ENCODE measurements around the gene NGFR. TPM values are rescaled to one million over a fixed set of nuclear protein-coding genes. Genes with fewer than 3 reads are reported as not detected.
A peak's percentile ranks its signal among the peaks of the same experiment; 100 is the strongest.

Gene NGFR
- total and polyA plus RNA-seq, 2 donors (not counting 1 experiment from before 2014, with no cell fraction given) = 0.14 to 0.17 TPM

DNA sequence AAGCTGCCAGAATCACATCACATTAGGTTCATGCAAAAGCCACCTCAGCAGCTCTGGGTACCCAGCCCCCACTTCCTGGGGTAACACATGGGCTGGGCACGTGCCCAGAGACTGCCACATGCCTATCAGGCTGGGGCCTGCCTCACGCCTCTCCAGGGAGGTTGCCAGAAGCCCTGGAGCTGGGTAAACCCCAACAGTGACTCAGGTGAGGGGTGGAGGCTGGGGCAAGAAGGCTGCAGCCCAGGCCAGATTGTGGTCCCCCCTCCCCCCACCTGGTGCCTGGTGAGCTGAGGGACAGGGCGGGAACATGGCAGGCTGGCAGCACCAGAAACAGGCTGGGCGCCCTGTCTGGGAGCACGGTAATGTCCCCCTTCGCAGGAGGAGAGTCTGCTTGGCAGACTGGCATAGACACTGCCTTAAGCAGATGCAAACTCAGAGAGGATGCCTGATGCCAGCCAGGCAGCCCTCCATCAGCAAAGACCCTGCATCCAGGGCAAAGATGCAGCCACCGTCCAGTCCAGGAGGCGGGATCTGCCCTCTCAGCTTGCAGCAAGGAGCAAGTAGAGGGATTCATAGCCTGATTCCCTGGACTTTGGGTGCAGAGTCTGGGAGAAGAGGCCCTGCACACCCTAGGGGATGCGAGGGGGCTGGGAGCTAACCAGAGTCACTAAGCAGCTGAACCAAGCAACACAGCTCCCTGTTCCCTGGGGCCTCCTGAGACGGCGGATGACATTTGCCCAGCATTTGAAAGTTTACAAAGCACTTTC is 28.8 kb downstream of the NGFR start:
- H3K4me3 ChIP-seq (replicated peaks in 1 of 4; ENCODE audit: control extremely low read depth in 1 of 4, insufficient read depth in 1 of 4, low read depth in 3 of 4, low read length in 4 of 4) = no peak overlapping the region
- H3K79me2 ChIP-seq (ENCODE audit: control insufficient read depth, insufficient read depth, low read length) = no peaks in the 10 kb centered on the region
- H3K27ac ChIP-seq (ENCODE audit: insufficient read depth, low read length) = no peak overlapping the region
- no peaks in the 10 kb centered on the region for H3K9me3 ChIP-seq (ENCODE audit: control insufficient read depth, insufficient read depth, low read depth, low read length)
- no peak overlapping the region for H3K4me2 ChIP-seq (ENCODE audit: extremely low read depth, insufficient read depth, low read length)
- no peak overlapping the region for H2AFZ ChIP-seq (ENCODE audit: low read length)
- TF ChIP-seq, protein P1, sequence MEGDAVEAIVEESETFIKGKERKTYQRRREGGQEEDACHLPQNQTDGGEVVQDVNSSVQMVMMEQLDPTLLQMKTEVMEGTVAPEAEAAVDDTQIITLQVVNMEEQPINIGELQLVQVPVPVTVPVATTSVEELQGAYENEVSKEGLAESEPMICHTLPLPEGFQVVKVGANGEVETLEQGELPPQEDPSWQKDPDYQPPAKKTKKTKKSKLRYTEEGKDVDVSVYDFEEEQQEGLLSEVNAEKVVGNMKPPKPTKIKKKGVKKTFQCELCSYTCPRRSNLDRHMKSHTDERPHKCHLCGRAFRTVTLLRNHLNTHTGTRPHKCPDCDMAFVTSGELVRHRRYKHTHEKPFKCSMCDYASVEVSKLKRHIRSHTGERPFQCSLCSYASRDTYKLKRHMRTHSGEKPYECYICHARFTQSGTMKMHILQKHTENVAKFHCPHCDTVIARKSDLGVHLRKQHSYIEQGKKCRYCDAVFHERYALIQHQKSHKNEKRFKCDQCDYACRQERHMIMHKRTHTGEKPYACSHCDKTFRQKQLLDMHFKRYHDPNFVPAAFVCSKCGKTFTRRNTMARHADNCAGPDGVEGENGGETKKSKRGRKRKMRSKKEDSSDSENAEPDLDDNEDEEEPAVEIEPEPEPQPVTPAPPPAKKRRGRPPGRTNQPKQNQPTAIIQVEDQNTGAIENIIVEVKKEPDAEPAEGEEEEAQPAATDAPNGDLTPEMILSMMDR (conservative IDR thresholded peaks at IDR 0.05 in 1 of 2, IDR thresholded peaks at IDR 0.05 in 1 of 2; ENCODE audit: low read depth in 1 of 2, low read length in 2 of 2) = no peak
- TF ChIP-seq EZH2 (IDR thresholded peaks at IDR 0.05; ENCODE audit: low read length, missing control alignments) = peak; percentile 29
- H4K20me1 ChIP-seq (ENCODE audit: control insufficient read depth, extremely low read depth, insufficient read depth, low read length) = no peaks in the 10 kb centered on the region
- no peaks in the 10 kb centered on the region for H3K4me1 ChIP-seq (ENCODE audit: control insufficient read depth, extremely low read depth, insufficient read depth, low read length)
- H3K27me3 ChIP-seq (ENCODE audit: control insufficient read depth, insufficient read depth, low read length) = peaks cover 25% of the 10 kb centered on the region
- no peak for DNase-seq (ENCODE audit: low read depth in 2 of 2)
- no peaks in the 10 kb centered on the region for H3K36me3 ChIP-seq (ENCODE audit: control insufficient read depth, insufficient read depth, low read length)
- H3K9ac ChIP-seq (ENCODE audit: insufficient read depth, low read length) = no peak overlapping the region

DNA sequence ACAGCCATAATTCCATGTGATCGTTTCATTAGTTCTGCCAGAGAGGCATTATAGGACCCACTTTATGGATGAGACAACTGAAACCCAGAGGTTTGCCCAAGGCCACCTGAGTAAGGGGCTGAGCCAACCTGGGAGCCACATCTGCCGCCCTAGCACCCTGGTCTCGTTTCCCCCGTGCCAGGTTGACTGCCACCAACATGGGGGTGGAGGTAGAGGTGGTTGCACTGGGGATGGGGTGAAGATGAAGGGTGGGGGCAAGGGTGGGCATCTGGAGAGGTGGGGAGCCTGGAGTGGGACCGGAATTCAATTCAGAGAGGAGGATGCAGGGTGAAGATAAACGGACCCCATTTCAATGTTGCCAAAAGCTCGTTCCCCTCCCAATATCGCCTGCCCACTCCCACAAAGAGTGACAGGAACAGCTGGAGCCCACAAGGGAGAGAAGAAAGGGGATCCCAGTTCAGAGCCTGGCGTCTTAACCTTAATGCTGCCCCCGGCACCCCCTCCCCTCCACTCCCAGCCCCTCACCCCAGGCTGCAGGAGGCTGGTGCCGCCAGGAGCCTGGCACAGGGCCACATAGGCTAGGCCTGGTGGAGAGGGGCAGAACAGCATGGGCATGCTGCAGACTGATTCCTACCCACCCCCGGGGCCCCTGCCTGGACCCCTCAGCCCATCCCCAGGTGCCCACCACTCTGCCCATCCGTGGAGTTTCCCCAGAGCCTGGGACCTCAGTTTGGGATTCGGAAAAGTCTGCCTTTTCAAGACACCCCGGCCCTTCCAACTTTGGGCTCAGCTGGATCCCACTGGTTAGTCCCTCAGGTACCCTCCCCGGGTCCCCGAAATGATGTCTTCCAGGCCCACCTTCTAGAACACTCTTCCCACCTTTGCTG is 29.6 kb downstream of the NGFR start:
- Histone ChIP-seq H2AFZ (ENCODE audit: low read length) (no peak overlapping the region), H3K4me1 (ENCODE audit: control insufficient read depth, extremely low read depth, insufficient read depth, low read length) (no peaks in the 10 kb centered on the region), H3K79me2 (ENCODE audit: control insufficient read depth, insufficient read depth, low read length) (no peaks in the 10 kb centered on the region), H3K9ac (ENCODE audit: insufficient read depth, low read length) (no peak overlapping the region), H3K9me3 (ENCODE audit: control insufficient read depth, insufficient read depth, low read depth, low read length) (no peaks in the 10 kb centered on the region), H3K4me3 (replicated peaks in 1 of 4; ENCODE audit: control extremely low read depth in 1 of 4, insufficient read depth in 1 of 4, low read depth in 3 of 4, low read length in 4 of 4) (no peak overlapping the region), H3K27me3 (ENCODE audit: control insufficient read depth, insufficient read depth, low read length) (peaks cover 25% of the 10 kb centered on the region), H3K4me2 (ENCODE audit: extremely low read depth, insufficient read depth, low read length) (no peak overlapping the region), H3K36me3 (ENCODE audit: control insufficient read depth, insufficient read depth, low read length) (no peaks in the 10 kb centered on the region), H3K27ac (ENCODE audit: insufficient read depth, low read length) (no peak overlapping the region), H4K20me1 (ENCODE audit: control insufficient read depth, extremely low read depth, insufficient read depth, low read length) (no peaks in the 10 kb centered on the region)
- no peak for TF ChIP-seq EZH2 (IDR thresholded peaks at IDR 0.05; ENCODE audit: low read length, missing control alignments)
- TF ChIP-seq, protein P1 (conservative IDR thresholded peaks at IDR 0.05 in 1 of 2, IDR thresholded peaks at IDR 0.05 in 1 of 2; ENCODE audit: low read depth in 1 of 2, low read length in 2 of 2) = no peak
- DNase-seq (ENCODE audit: low read depth in 2 of 2) = no peak
